GM12878 (cell line): ENCODE results near the gene BBS9. TPM values are rescaled to one million over a fixed set of nuclear protein-coding genes. Genes with fewer than 3 reads are reported as not detected.

ENCODE experiments used
- ATAC-seq: fragments of 200-7000 bp; cut with Tn5 transposase; 3 replicates; pipeline ENCODE4 v1.9.1; 2020; ENCODE audit warnings: mild to moderate bottlenecking, moderate library complexity
- BruUV-seq: library from RNA; stranded (reverse); fragments of 400-500 nt; replicated peaks from 2 replicates; lab custom pipeline; 2021; lab: Mats Ljungman, UMichigan
- CTCF ChIA-PET: fragments of 300-600 bp; sonication (Branson Sonifier 250); formaldehyde crosslinking; extraction: SDS; loops from one replicate; lab custom pipeline; 2021; ENCODE audit warnings: inconsistent platforms; lab: Yijun Ruan, JAX
- POLR2A ChIA-PET: fragments of 350-600 bp; formaldehyde crosslinking; extraction: SDS; loops from one replicate; lab custom pipeline; 2021; ENCODE audit warnings: inconsistent platforms; lab: Charles Lee
- RAD21 ChIA-PET: fragments of 300-600 bp; sonication (Branson Sonifier 250); formaldehyde crosslinking; loops from one replicate; lab custom pipeline; 2023; ENCODE audit warnings: antibody characterized with exemption; ENCODE audit not compliant: unreplicated experiment; lab: Charles Lee
- SMC1A ChIA-PET: fragments of 300-600 bp; sonication (Branson Sonifier 250); formaldehyde crosslinking; loops from one replicate; lab custom pipeline; 2023; ENCODE audit not compliant: unreplicated experiment, uncharacterized antibody; lab: Charles Lee
- DNase-seq: peaks from one replicate; pipeline ENCODE4 v3.0.0-alpha.2; 2011; ENCODE audit warnings: low read depth, low spot score
- FAIRE-seq: peaks from 3 replicates; lab custom pipeline; 2011; peaks lifted over from hg19 to GRCh38; lab: Jason Lieb, UNC
- H2AFZ ChIP-seq: 2 replicates; pipeline ENCODE4 v1.6.0; 2011; ENCODE audit warnings: low read depth, low read length, control low read depth; ENCODE audit not compliant: control insufficient read depth
- H3K27ac ChIP-seq: 2 replicates; pipeline ENCODE4 v1.5.1; 2011; ENCODE audit warnings: control low read depth; ENCODE audit not compliant: control insufficient read depth, insufficient read depth
- H3K27me3 ChIP-seq, 2 experiments: replicated peaks in 1 of 2; 2 replicates each; pipeline versions ENCODE4 v1.6.0 to v1.6.1; 2011; ENCODE audit warnings: low read length in 1 of 2; ENCODE audit not compliant: control insufficient read depth in 2 of 2, insufficient read depth in 2 of 2
- H3K36me3 ChIP-seq, 2 experiments: 2 replicates each; pipeline ENCODE4 v1.5.1; 2011; ENCODE audit warnings: low read length in 1 of 2; ENCODE audit not compliant: control insufficient read depth in 2 of 2, insufficient read depth in 2 of 2
- H3K4me1 ChIP-seq: 2 replicates; pipeline ENCODE4 v1.6.1; 2011; ENCODE audit warnings: mild to moderate bottlenecking, low read length, moderate library complexity, mixed read lengths; ENCODE audit not compliant: control insufficient read depth, insufficient read depth
- H3K4me2 ChIP-seq: 2 replicates; pipeline ENCODE4 v1.6.0; 2011; ENCODE audit warnings: control low read depth; ENCODE audit not compliant: control insufficient read depth, insufficient read depth
- H3K4me3 ChIP-seq: fragments of 200-600 bp; sonication (generic); 2 replicates; pipeline ENCODE4 v1.5.1; 2016
- H3K79me2 ChIP-seq: 2 replicates; pipeline ENCODE4 v1.6.0; 2011; ENCODE audit warnings: low read length; ENCODE audit not compliant: control insufficient read depth, insufficient read depth
- H3K9ac ChIP-seq: 2 replicates; pipeline ENCODE4 v1.8.0; 2011; ENCODE audit warnings: low read length, control low read depth, mixed read lengths; ENCODE audit not compliant: control insufficient read depth, insufficient read depth
- H3K9me3 ChIP-seq: replicated peaks from 3 replicates; pipeline ENCODE4 v1.5.1; 2011; ENCODE audit warnings: mild to moderate bottlenecking, low read length; ENCODE audit not compliant: control insufficient read depth, insufficient read depth
- H4K20me1 ChIP-seq: 2 replicates; pipeline ENCODE4 v1.6.0; 2011; ENCODE audit not compliant: control insufficient read depth, insufficient read depth
- BCL3 ChIP-seq: IDR thresholded peaks from 2 replicates; pipeline ENCODE4 v1.6.1; 2011; ENCODE audit warnings: borderline replicate concordance, low read depth, mild to moderate bottlenecking, moderate library complexity, low read length; ENCODE audit not compliant: insufficient read depth, poor library complexity, severe bottlenecking
- BHLHE40 ChIP-seq, 2 experiments: fragments of 450-650 bp in 1 of 2; IDR thresholded peaks; 2 replicates each; pipeline ENCODE4 v1.6.1; 2011 to 2017; ENCODE audit warnings: low read depth in 2 of 2, borderline replicate concordance in 1 of 2, improper control_type of control experiment in 1 of 2, low read length in 1 of 2, mild to moderate bottlenecking in 1 of 2
- DPF2 ChIP-seq: fragments of 450-650 bp; IDR thresholded peaks from 2 replicates; pipeline ENCODE4 v1.6.1; 2017; ENCODE audit warnings: mild to moderate bottlenecking
- EZH2 ChIP-seq: IDR thresholded peaks from 2 replicates; pipeline ENCODE4 v1.6.1; 2012; ENCODE audit warnings: low read depth, mild to moderate bottlenecking, control low read depth, inconsistent platforms, low read length, borderline replicate concordance; ENCODE audit not compliant: control insufficient read depth
- HDAC6 ChIP-seq: fragments of 200-600 bp; sonication (generic); IDR thresholded peaks from one replicate; pipeline ENCODE4 v1.8.0; 2017; ENCODE audit warnings: antibody characterized with exemption; ENCODE audit not compliant: unreplicated experiment
- JUND ChIP-seq: IDR thresholded peaks from 2 replicates; pipeline ENCODE4 v1.6.1; 2012; ENCODE audit warnings: low read depth, mild to moderate bottlenecking, low read length, improper control_type of control experiment, moderate library complexity
- KAT2A ChIP-seq: conservative IDR thresholded peaks from 2 replicates; pipeline ENCODE4 v1.6.1; 2011; ENCODE audit warnings: low read depth, low read length; ENCODE audit not compliant: control insufficient read depth
- MTA3 ChIP-seq: IDR thresholded peaks from 2 replicates; pipeline ENCODE4 v1.6.1; 2012; ENCODE audit warnings: low read length, inconsistent platforms, borderline replicate concordance
- POU2F2 ChIP-seq: IDR thresholded peaks from 3 replicates; pipeline ENCODE4 v1.6.1; 2011; ENCODE audit warnings: low read depth, mild to moderate bottlenecking, low read length, borderline replicate concordance
- PRDM15 ChIP-seq: fragments of 450-650 bp; formaldehyde crosslinking; IDR thresholded peaks from 2 replicates; pipeline ENCODE4 v1.4.0; 2020; ENCODE audit warnings: mild to moderate bottlenecking, moderate library complexity
- RBBP5 ChIP-seq: fragments of 200-600 bp; sonication (generic); conservative IDR thresholded peaks from 2 replicates; pipeline ENCODE4 v1.6.1; 2016
- TAF1 ChIP-seq: IDR thresholded peaks from 2 replicates; pipeline ENCODE4 v1.6.1; 2011; ENCODE audit warnings: mild to moderate bottlenecking, low read depth, low read length, borderline replicate concordance
- TBL1XR1 ChIP-seq: IDR thresholded peaks from 2 replicates; pipeline ENCODE4 v1.6.1; 2012; ENCODE audit warnings: low read depth, low read length, improper control_type of control experiment
- WGBS: methylation state at CpG from one replicate; pipeline ENCODE4 v1.1.6; 2016; ENCODE audit warnings: low lambda C conversion rate; ENCODE audit not compliant: insufficient replicate concordance, insufficient coverage; ENCODE audit errors: missing lambda C conversion rate; 5-methylcytosine and 5-hydroxymethylcytosine counted together
- in situ Hi-C: fragments of 300-500 bp; cut with MboI; formaldehyde crosslinking; loops from 9 replicates; pipeline ENCODE4 v1.14.3; 2018; ENCODE audit warnings: mixed read lengths
- intact Hi-C: fragments of 100-400 bp; cut with micrococcal nuclease; formaldehyde crosslinking; loops from one replicate; pipeline ENCODE4 v1.14.2; 2022; ENCODE audit not compliant: unreplicated experiment
- polyA plus RNA-seq, 11 experiments: library from polyadenylated mRNA; depleted of rRNA in 4 of 11; unstranded in 6 of 11; stranded (reverse) in 5 of 11; fragments of >200 nt; fragmentation: Nextera tagmentation in 4 of 11; fragmentation: Illumina TruSeq in 1 of 11; extraction: Ambion mirVana in 4 of 11; extraction: Trizol in 1 of 11; gene quantifications; 1 replicate in 1 of 11; 2 replicates in 10 of 11; pipeline versions ENCODE4 v1.2.1 to v1.2.3, GENCODE V29; 2011 to 2016; ENCODE audit warnings: inconsistent platforms in 2 of 11, missing spikeins in 2 of 11, low read depth in 1 of 11
- total RNA-seq, 4 experiments: library from RNA; depleted of rRNA in 3 of 4; stranded (reverse); fragments of >200 nt in 3 of 4; fragmentation: Illumina TruSeq in 1 of 4; extraction: Trizol in 1 of 4; gene quantifications; 2 replicates each; pipeline versions ENCODE4 v1.2.1 to v1.2.3, GENCODE V29; 2013 to 2021
- TF ChIP-seq, protein P1 (sequence below): IDR thresholded peaks from 2 replicates; pipeline ENCODE4 v1.6.1; 2011; ENCODE audit warnings: mild to moderate bottlenecking, low read depth, low read length, moderate library complexity; ENCODE audit not compliant: insufficient replicate concordance
- TF ChIP-seq, protein P2 (sequence below): fragments of 450-650 bp; IDR thresholded peaks from 2 replicates; pipeline ENCODE4 v1.6.1; 2017; ENCODE audit warnings: mild to moderate bottlenecking, low read depth, inconsistent platforms; ENCODE audit not compliant: poor library complexity, severe bottlenecking

BBS9 gene
- total and polyA plus RNA-seq, 10 of the 15 experiments (the other 5 are each of a cell fraction or from before 2014, with no cell fraction given) = 1.2 to 5.6 (median 2.3) TPM

DNA sequence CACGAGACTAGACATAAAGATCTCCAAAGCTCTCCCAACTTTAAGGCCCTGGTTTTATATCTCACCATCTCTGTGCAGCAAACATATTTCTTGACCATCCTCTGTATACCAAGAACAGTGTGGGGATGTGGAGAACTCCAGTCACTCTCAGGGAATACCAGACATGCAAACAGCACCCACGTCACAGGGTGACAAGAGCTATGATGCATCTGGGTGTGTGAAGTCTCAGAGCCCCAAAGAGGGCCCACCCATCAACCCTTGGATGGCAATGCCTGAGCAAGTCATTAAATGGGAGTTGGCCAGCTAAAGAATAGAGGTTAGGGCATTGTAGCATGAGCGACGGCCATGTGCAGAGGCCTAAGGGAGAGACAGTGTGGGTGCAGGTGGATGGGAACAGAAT is 402.5 kb downstream of the BBS9 start (continued):
- TF ChIP-seq, protein P1, sequence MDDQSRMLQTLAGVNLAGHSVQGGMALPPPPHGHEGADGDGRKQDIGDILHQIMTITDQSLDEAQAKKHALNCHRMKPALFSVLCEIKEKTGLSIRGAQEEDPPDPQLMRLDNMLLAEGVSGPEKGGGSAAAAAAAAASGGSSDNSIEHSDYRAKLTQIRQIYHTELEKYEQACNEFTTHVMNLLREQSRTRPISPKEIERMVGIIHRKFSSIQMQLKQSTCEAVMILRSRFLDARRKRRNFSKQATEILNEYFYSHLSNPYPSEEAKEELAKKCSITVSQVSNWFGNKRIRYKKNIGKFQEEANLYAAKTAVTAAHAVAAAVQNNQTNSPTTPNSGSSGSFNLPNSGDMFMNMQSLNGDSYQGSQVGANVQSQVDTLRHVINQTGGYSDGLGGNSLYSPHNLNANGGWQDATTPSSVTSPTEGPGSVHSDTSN = no peak
- TF ChIP-seq BCL3 (no peak), BHLHE40 (IDR thresholded peaks at IDR 0.05; ENCODE audit: borderline replicate concordance in 1 of 2, low read depth in 2 of 2, low read length in 1 of 2) (no peak), JUND (no peak)

GRCh38 chr7:33534833-33535232 is 405.5 kb downstream of the BBS9 start:
- Histone ChIP-seq H3K9ac (no peak overlapping the region), H3K4me2 (no peak overlapping the region), H3K79me2 (no peaks in the 10 kb centered on the region), H3K4me1 (no peaks in the 10 kb centered on the region), H4K20me1 (no peaks in the 10 kb centered on the region), H3K9me3 (no peaks in the 10 kb centered on the region; the same call in 2 of the 3 replicates), H2AFZ (no peak overlapping the region), H3K4me3 (no peak overlapping the region), H3K36me3 (no peaks in the 10 kb centered on the region), H3K27me3 (no peaks in the 10 kb centered on the region), H3K27ac (no peak overlapping the region)
- no peak for FAIRE-seq
- CTCF ChIA-PET = no interaction called here
- SMC1A ChIA-PET = no interaction called here
- RAD21 ChIA-PET = no interaction called here
- POLR2A ChIA-PET = no interaction called here
- intact Hi-C loops (no loop called here), in situ Hi-C loops (no loop called here)
- BruUV-seq = no TSS peak
- WGBS = 0% methylated on average over 1 of the region's 1 CpG
- ATAC-seq = no peak
- no peak for DNase-seq
- no peak for TF ChIP-seq RBBP5
- no peak for TF ChIP-seq HDAC6
- TF ChIP-seq EZH2 = no peak
- no peak for TF ChIP-seq TAF1
- TF ChIP-seq TBL1XR1 = no peak
- TF ChIP-seq PRDM15 (CRISPR knock-in tag) = no peak
- no peak for TF ChIP-seq POU2F2
- TF ChIP-seq, protein P2, sequence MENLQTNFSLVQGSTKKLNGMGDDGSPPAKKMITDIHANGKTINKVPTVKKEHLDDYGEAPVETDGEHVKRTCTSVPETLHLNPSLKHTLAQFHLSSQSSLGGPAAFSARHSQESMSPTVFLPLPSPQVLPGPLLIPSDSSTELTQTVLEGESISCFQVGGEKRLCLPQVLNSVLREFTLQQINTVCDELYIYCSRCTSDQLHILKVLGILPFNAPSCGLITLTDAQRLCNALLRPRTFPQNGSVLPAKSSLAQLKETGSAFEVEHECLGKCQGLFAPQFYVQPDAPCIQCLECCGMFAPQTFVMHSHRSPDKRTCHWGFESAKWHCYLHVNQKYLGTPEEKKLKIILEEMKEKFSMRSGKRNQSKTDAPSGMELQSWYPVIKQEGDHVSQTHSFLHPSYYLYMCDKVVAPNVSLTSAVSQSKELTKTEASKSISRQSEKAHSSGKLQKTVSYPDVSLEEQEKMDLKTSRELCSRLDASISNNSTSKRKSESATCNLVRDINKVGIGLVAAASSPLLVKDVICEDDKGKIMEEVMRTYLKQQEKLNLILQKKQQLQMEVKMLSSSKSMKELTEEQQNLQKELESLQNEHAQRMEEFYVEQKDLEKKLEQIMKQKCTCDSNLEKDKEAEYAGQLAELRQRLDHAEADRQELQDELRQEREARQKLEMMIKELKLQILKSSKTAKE = no peak
- no peak for TF ChIP-seq DPF2
- no peak for TF ChIP-seq KAT2A
- TF ChIP-seq MTA3 = no peak
